Measurements from ENCODE around the gene MRPL18.
"Not testable (repeated sequence)": the region's sequence is repeated elsewhere in the genome, so short reads cannot be mapped to it uniquely, and the experiment has no call there.

Gene MRPL18

GRCh38 chr6:159817951-159818739 is 27.9 kb downstream of the MRPL18 start:
- no peak for DNase-seq

GRCh38 chr6:159819098-159819497 is 28.8 kb downstream of the MRPL18 start:
- no peak for DNase-seq

- peak in 1 of 2 donors; percentile 18 for DNase-seq
Observed at GRCh38 chr6:159819932-159820640, 29.8 kb downstream of the MRPL18 start.

- DNase-seq: no peak
Observed at GRCh38 chr6:159821122-159821521, 30.9 kb downstream of the MRPL18 start.

- DNase-seq: no peak
Observed at GRCh38 chr6:159821726-159822125, 31.5 kb downstream of the MRPL18 start.

- no peak for DNase-seq
Observed at GRCh38 chr6:159823953-159824352, 33.7 kb downstream of the MRPL18 start.

- not testable (repeated sequence) for DNase-seq
Observed at GRCh38 chr6:159824690-159825089, 34.4 kb downstream of the MRPL18 start.

- no peak for DNase-seq
Observed at GRCh38 chr6:159826004-159826403, 35.7 kb downstream of the MRPL18 start.

- no peak for DNase-seq
Observed at GRCh38 chr6:159826968-159827647, 36.8 kb downstream of the MRPL18 start.

GRCh38 chr6:159828074-159828473 is 37.8 kb downstream of the MRPL18 start:
- no peak for DNase-seq

- DNase-seq: no peak
Observed at GRCh38 chr6:159829526-159829925, 39.3 kb downstream of the MRPL18 start.

GRCh38 chr6:159830501-159831372 is 40.5 kb downstream of the MRPL18 start:
- no peak for DNase-seq

- DNase-seq: no peak
Observed at GRCh38 chr6:159831373-159831679, 41.1 kb downstream of the MRPL18 start.

GRCh38 chr6:159832946-159833345 is 42.7 kb downstream of the MRPL18 start:
- no peak for DNase-seq

- DNase-seq: no peak
Observed at GRCh38 chr6:159833556-159833955, 43.3 kb downstream of the MRPL18 start.

- no peak for DNase-seq
Observed at GRCh38 chr6:159833997-159834603, 43.8 kb downstream of the MRPL18 start.

GRCh38 chr6:159836718-159837490 is 46.6 kb downstream of the MRPL18 start:
- no peak for DNase-seq

- no peak for DNase-seq
Observed at GRCh38 chr6:159837511-159837910, 47.2 kb downstream of the MRPL18 start.

GRCh38 chr6:159838020-159838744 is 47.9 kb downstream of the MRPL18 start:
- no peak for DNase-seq

GRCh38 chr6:159842035-159842434 is 51.8 kb downstream of the MRPL18 start:
- no peak for DNase-seq
